Testis (tissue), 3 donors: ENCODE results near the gene DCDC1. TPM values are rescaled to one million over a fixed set of nuclear protein-coding genes. Genes with fewer than 3 reads are reported as not detected.

Source experiments
- DNase-seq: peaks from one replicate; pipeline ENCODE4 v3.0.0-alpha.2; 2019
- H3K27ac ChIP-seq, 2 donors: fragments of 200-600 bp; sonication (generic); one replicate each; pipeline ENCODE4 v1.5.1; 2019
- H3K27me3 ChIP-seq: fragments of 200-600 bp; sonication (generic); one replicate; pipeline ENCODE4 v1.5.1; 2019
- H3K36me3 ChIP-seq: fragments of 200-600 bp; sonication (generic); one replicate; pipeline ENCODE4 v1.5.1; 2017; ENCODE audit warnings: low read depth; ENCODE audit errors: missing control alignments
- H3K4me1 ChIP-seq: fragments of 200-600 bp; sonication (generic); one replicate; pipeline ENCODE4 v1.5.1; 2019
- H3K4me3 ChIP-seq, 2 donors: fragments of 200-600 bp; sonication (generic); one replicate each; pipeline ENCODE4 v1.5.1; 2017 to 2019
- H3K9me3 ChIP-seq: fragments of 200-600 bp; sonication (generic); one replicate; pipeline ENCODE4 v1.5.1; 2017
- POLR2A ChIP-seq: fragments of 450-650 bp; IDR thresholded peaks from one replicate; pipeline ENCODE4 v1.6.1; 2017; ENCODE audit warnings: antibody characterized with exemption, mild to moderate bottlenecking, moderate library complexity
- WGBS, 2 donors: methylation state at CpG; one replicate each; pipeline ENCODE4 v1.1.5; 2018; 5-methylcytosine and 5-hydroxymethylcytosine counted together
- intact Hi-C: fragments of 100-400 bp; cut with DNase I; formaldehyde crosslinking; loops from one replicate; pipeline ENCODE4 v1.15.1; 2023; ENCODE audit warnings: low total_unique reads
- polyA plus RNA-seq: library from polyadenylated mRNA; stranded (reverse); fragments of 350-450 nt; fragmentation: Illumina TruSeq; extraction: RNeasy Lipid Tissue Mini Kit (QIAGEN cat#74804); gene quantifications from one replicate; pipeline ENCODE4 v1.2.3, GENCODE V29; 2014; ENCODE audit warnings: low read depth, low replicate concordance; ENCODE audit not compliant: insufficient read depth
- total RNA-seq, 2 donors: library from RNA; depleted of rRNA; stranded (reverse); fragments of >200 nt; gene quantifications; one replicate each; pipeline ENCODE4 v1.2.3, GENCODE V29; 2016
- TF ChIP-seq, protein P1 (sequence below), 3 experiments: fragments of 450-650 bp in 2 of 3; fragments of 200-600 bp in 1 of 3; sonication (generic) in 1 of 3; IDR thresholded peaks; one replicate each; pipeline ENCODE4 v1.5.1; 2016 to 2019; ENCODE audit warnings: antibody characterized with exemption in 3 of 3, mild to moderate bottlenecking in 2 of 3, moderate library complexity in 1 of 3

The DCDC1 gene
- total and polyA plus RNA-seq, 3 donors from 2014 or later, result 10.4 to 23.7 (median 12.3) TPM

DNA sequence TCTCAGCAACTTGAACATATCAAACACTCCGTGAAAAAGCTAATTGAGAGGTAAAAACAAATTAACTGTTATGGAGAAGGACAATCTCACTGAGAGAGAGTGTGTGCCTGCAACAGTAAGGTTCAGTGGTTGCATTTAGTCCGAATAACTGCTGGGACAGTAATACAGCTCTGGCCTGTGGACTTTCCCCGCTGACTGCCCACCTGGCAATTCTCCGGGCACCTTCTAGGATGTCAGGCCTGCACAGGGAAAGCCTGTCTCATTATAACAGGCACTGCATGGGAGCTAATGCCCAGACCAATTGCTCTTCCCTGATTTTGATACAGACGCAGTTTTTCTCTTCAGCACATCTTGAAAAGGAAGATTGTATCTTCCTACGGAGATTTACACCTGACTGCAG is 251.0 kb downstream of the DCDC1 start:
- no peak for TF ChIP-seq POLR2A
- TF ChIP-seq, protein P1, sequence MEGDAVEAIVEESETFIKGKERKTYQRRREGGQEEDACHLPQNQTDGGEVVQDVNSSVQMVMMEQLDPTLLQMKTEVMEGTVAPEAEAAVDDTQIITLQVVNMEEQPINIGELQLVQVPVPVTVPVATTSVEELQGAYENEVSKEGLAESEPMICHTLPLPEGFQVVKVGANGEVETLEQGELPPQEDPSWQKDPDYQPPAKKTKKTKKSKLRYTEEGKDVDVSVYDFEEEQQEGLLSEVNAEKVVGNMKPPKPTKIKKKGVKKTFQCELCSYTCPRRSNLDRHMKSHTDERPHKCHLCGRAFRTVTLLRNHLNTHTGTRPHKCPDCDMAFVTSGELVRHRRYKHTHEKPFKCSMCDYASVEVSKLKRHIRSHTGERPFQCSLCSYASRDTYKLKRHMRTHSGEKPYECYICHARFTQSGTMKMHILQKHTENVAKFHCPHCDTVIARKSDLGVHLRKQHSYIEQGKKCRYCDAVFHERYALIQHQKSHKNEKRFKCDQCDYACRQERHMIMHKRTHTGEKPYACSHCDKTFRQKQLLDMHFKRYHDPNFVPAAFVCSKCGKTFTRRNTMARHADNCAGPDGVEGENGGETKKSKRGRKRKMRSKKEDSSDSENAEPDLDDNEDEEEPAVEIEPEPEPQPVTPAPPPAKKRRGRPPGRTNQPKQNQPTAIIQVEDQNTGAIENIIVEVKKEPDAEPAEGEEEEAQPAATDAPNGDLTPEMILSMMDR (IDR thresholded peaks at IDR 0.05), result no peak
- 75 to 78% methylated on average over 6 of the region's 6 CpGs for WGBS, 2 donors
- H3K27me3 ChIP-seq, result no peaks in the 10 kb centered on the region
- H3K9me3 ChIP-seq, result no peaks in the 10 kb centered on the region
- H3K4me1 ChIP-seq, result no peaks in the 10 kb centered on the region
- no peak overlapping the region for H3K4me3 ChIP-seq
- no peak for DNase-seq
- H3K36me3 ChIP-seq, result no peaks in the 10 kb centered on the region
- intact Hi-C loops, result no loop called here
- H3K27ac ChIP-seq, result no peak overlapping the region

DNA sequence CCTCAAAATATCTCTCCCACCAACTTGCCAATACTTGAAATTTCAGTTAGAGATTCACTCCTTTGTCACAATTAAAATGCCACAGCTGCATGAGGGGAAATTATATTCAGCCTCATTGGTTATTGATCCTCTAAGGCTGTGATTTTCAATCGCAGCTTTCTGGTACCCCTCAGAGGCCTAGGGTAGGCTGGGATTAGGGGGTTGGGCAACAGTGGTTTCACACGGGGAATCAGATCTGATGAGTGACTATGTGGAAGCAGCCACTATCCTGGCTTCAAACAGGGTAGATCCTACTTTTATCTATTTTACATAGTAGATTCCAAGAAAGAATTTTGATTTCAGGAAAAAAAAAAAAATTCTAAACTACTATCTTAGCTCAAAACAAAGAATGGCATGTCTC is 252.5 kb downstream of the DCDC1 start:
- Histone ChIP-seq H3K27ac (no peak overlapping the region), H3K27me3 (no peaks in the 10 kb centered on the region), H3K36me3 (no peaks in the 10 kb centered on the region), H3K9me3 (no peaks in the 10 kb centered on the region), H3K4me1 (no peaks in the 10 kb centered on the region), H3K4me3 (no peak overlapping the region)
- DNase-seq, result no peak
- no peak for TF ChIP-seq POLR2A
- TF ChIP-seq, protein P1 (IDR thresholded peaks at IDR 0.05), result no peak
- intact Hi-C loops, result no loop called here
- WGBS, 2 donors, result 68 to 71% methylated on average over 2 of the region's 2 CpGs

DNA sequence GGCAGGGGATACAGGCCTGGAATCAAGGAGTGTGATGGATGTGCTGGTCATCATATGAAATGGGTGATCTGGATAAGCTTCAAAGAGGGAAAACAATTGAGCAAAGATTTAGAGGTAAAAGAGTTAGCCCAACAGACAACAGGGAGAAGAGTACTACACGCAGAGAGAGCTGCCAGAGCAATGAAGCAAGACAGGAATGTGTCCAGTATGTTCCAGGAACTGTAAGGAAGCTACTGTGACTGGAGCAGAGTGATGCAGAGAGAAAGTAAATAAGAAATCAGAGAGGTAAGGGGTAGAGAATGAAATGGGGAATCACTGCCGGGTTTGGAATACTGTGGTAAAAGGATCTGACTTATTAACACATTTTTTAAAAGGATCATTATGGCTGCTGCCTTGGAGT is 255.1 kb downstream of the DCDC1 start:
- no peak for TF ChIP-seq POLR2A
- TF ChIP-seq, protein P1 (IDR thresholded peaks at IDR 0.05), result no peak
- H3K27ac ChIP-seq, result no peak overlapping the region
- WGBS, 2 donors, result 78 to 91% methylated on average over 2 of the region's 2 CpGs
- H3K4me3 ChIP-seq, result no peak overlapping the region
- no peak for DNase-seq
- H3K9me3 ChIP-seq, result no peaks in the 10 kb centered on the region
- no peaks in the 10 kb centered on the region for H3K4me1 ChIP-seq
- H3K36me3 ChIP-seq, result no peaks in the 10 kb centered on the region
- intact Hi-C loops, result no loop called here
- no peaks in the 10 kb centered on the region for H3K27me3 ChIP-seq

DNA sequence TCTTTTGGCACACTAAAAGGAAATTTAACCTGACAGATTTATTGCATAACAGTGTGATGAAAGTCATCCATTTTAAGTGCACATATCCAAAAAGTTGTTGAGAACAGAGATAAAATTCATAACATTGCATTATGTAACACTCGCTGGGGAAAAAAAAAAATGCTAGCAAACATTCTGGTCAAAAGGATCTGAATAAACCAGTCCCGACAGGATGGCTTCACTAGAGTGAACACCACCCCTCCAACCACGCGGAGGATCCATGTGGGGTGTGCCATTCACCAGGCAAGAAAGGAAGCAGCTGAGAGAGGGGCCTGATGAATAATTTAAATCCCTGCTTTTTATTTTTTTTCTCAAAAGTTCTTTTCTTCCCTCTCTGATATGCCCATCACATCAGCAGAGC is 258.7 kb downstream of the DCDC1 start:
- no peak overlapping the region for H3K27ac ChIP-seq
- H3K4me1 ChIP-seq, result no peaks in the 10 kb centered on the region
- intact Hi-C loops, result no loop called here
- no peak overlapping the region for H3K4me3 ChIP-seq
- no peak for TF ChIP-seq POLR2A
- TF ChIP-seq, protein P1 (IDR thresholded peaks at IDR 0.05), result no peak
- no peaks in the 10 kb centered on the region for H3K36me3 ChIP-seq
- no peaks in the 10 kb centered on the region for H3K9me3 ChIP-seq
- no peaks in the 10 kb centered on the region for H3K27me3 ChIP-seq
- DNase-seq, result no peak
- 63 to 74% methylated on average over 4 of the region's 4 CpGs for WGBS, 2 donors

DNA sequence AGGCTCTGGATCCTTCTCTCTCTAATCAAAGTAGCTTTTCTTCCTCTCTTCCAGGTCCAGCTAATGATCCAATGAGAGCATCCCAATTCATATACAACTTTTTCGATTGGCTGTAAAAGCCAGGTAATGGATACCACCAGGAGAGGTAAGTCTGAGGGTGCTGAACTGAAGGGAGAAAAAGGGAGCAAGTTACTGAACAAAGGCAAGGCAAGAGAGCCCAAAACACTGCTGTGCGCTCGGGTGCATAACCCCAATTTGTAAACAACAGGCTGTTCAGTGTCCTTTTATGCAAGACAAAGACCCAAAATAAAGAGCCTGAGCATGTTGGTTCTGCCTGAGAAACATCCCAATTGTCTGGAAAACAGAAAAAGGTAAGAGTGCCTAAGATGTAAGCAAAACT is 260.1 kb downstream of the DCDC1 start:
- Histone ChIP-seq H3K27me3 (no peaks in the 10 kb centered on the region), H3K9me3 (no peaks in the 10 kb centered on the region), H3K4me1 (no peaks in the 10 kb centered on the region), H3K36me3 (no peaks in the 10 kb centered on the region), H3K4me3 (no peak overlapping the region), H3K27ac (no peak overlapping the region)
- no peak for DNase-seq
- 80 to 93% methylated on average over 3 of the region's 3 CpGs for WGBS, 2 donors
- intact Hi-C loops, result no loop called here
- TF ChIP-seq, protein P1 (IDR thresholded peaks at IDR 0.05), result no peak
- TF ChIP-seq POLR2A, result no peak
